Measurements from ENCODE around the gene ADAMTS2.

ADAMTS2 gene

GRCh38 chr5:179278546-179278945 lies 66.7 kb downstream of the ADAMTS2 start:
- no peak for DNase-seq (ENCODE audit: low read depth)

GRCh38 chr5:179278119-179278518 lies 67.1 kb downstream of the ADAMTS2 start:
- DNase-seq (ENCODE audit: low read depth): no peak

GRCh38 chr5:179276838-179277395 lies 68.3 kb downstream of the ADAMTS2 start:
- DNase-seq (ENCODE audit: low read depth): no peak

GRCh38 chr5:179275941-179276837 lies 69.1 kb downstream of the ADAMTS2 start:
- no peak for DNase-seq (ENCODE audit: low read depth)

GRCh38 chr5:179275381-179275878 lies 69.8 kb downstream of the ADAMTS2 start:
- DNase-seq (ENCODE audit: low read depth): no peak

- DNase-seq (ENCODE audit: low read depth): no peak
Measured at GRCh38 chr5:179274321-179275315, 70.6 kb downstream of the ADAMTS2 start.

GRCh38 chr5:179273441-179274145 lies 71.7 kb downstream of the ADAMTS2 start:
- no peak for DNase-seq (ENCODE audit: low read depth)

GRCh38 chr5:179273073-179273435 lies 72.2 kb downstream of the ADAMTS2 start:
- no peak for DNase-seq (ENCODE audit: low read depth)

- no peak for DNase-seq (ENCODE audit: low read depth)
Measured at GRCh38 chr5:179272326-179273072, 72.8 kb downstream of the ADAMTS2 start.

- no peak for DNase-seq (ENCODE audit: low read depth)
Measured at GRCh38 chr5:179271821-179272325, 73.4 kb downstream of the ADAMTS2 start.

GRCh38 chr5:179271428-179271734 lies 73.9 kb downstream of the ADAMTS2 start:
- no peak for DNase-seq (ENCODE audit: low read depth)

- DNase-seq (ENCODE audit: low read depth): no peak
Measured at GRCh38 chr5:179270581-179271427, 74.5 kb downstream of the ADAMTS2 start.

- DNase-seq (ENCODE audit: low read depth): no peak
Measured at GRCh38 chr5:179269781-179270543, 75.3 kb downstream of the ADAMTS2 start.

GRCh38 chr5:179268966-179269693 lies 76.1 kb downstream of the ADAMTS2 start:
- DNase-seq (ENCODE audit: low read depth): no peak

GRCh38 chr5:179268399-179268952 lies 76.8 kb downstream of the ADAMTS2 start:
- no peak for DNase-seq (ENCODE audit: low read depth)

- no peak for DNase-seq (ENCODE audit: low read depth)
Measured at GRCh38 chr5:179267671-179268083, 77.6 kb downstream of the ADAMTS2 start.

- no peak for DNase-seq (ENCODE audit: low read depth)
Measured at GRCh38 chr5:179267071-179267670, 78.1 kb downstream of the ADAMTS2 start.
